Trophoblast cell (in vitro differentiated cells and primary cell): Measurements from ENCODE around the gene MC1R.
A peak's percentile ranks its signal among the peaks of the same experiment; 100 is the strongest.

Experiments
- DNase-seq, 2 donors: peaks; one replicate each; pipeline ENCODE4 v3.0.0-alpha.2; 2016
- H2AFZ ChIP-seq: 2 replicates; pipeline ENCODE4 v1.6.1; 2013; ENCODE audit warnings: low read length, moderate library complexity, mild to moderate bottlenecking; ENCODE audit not compliant: insufficient read depth, poor library complexity
- H2AK5ac ChIP-seq: 2 replicates; pipeline ENCODE4 v1.6.1; 2013; ENCODE audit warnings: mild to moderate bottlenecking, low read length
- H2BK120ac ChIP-seq: 2 replicates; pipeline ENCODE4 v1.6.1; 2013; ENCODE audit warnings: low read length, mild to moderate bottlenecking, moderate library complexity; ENCODE audit not compliant: insufficient read depth, poor library complexity
- H2BK12ac ChIP-seq: 2 replicates; pipeline ENCODE4 v1.6.1; 2013; ENCODE audit warnings: mild to moderate bottlenecking, low read length, moderate library complexity
- H2BK5ac ChIP-seq: 2 replicates; pipeline ENCODE4 v1.6.1; 2013; ENCODE audit warnings: low read length, low read depth, moderate library complexity, mild to moderate bottlenecking; ENCODE audit not compliant: poor library complexity
- H3K14ac ChIP-seq: 2 replicates; pipeline ENCODE4 v1.6.1; 2013; ENCODE audit warnings: mild to moderate bottlenecking, low read length
- H3K18ac ChIP-seq: 2 replicates; pipeline ENCODE4 v1.6.1; 2013; ENCODE audit warnings: mild to moderate bottlenecking, low read length
- H3K23ac ChIP-seq: 2 replicates; pipeline ENCODE4 v1.6.1; 2013; ENCODE audit warnings: low read length
- H3K27ac ChIP-seq: 2 replicates; pipeline ENCODE4 v1.5.1; 2013; ENCODE audit warnings: low read depth, mild to moderate bottlenecking, inconsistent platforms, low read length, moderate library complexity
- H3K27me3 ChIP-seq: 2 replicates; pipeline ENCODE4 v1.6.1; 2013; ENCODE audit warnings: inconsistent platforms, mild to moderate bottlenecking, low read length, moderate library complexity; ENCODE audit not compliant: insufficient read depth
- H3K36me3 ChIP-seq, 2 experiments: 1 replicate in 1 of 2; 2 replicates in 1 of 2; pipeline ENCODE4 v1.6.1; 2013; ENCODE audit warnings: low read length in 2 of 2, mild to moderate bottlenecking in 2 of 2, moderate library complexity in 1 of 2; ENCODE audit not compliant: insufficient read depth in 2 of 2, control insufficient read depth in 1 of 2
- H3K4ac ChIP-seq: 2 replicates; pipeline ENCODE4 v1.6.1; 2013; ENCODE audit warnings: low read depth, mild to moderate bottlenecking, low read length, moderate library complexity
- H3K4me1 ChIP-seq, 2 experiments: 1 replicate in 1 of 2; 2 replicates in 1 of 2; pipeline ENCODE4 v1.6.1; 2013; ENCODE audit warnings: low read length in 2 of 2, mild to moderate bottlenecking in 2 of 2, moderate library complexity in 1 of 2; ENCODE audit not compliant: insufficient read depth in 2 of 2, control insufficient read depth in 1 of 2
- H3K4me2 ChIP-seq: 2 replicates; pipeline ENCODE4 v1.6.1; 2013; ENCODE audit warnings: inconsistent platforms, mild to moderate bottlenecking, low read length, moderate library complexity
- H3K4me3 ChIP-seq: 2 replicates; pipeline ENCODE4 v1.5.1; 2013; ENCODE audit warnings: mild to moderate bottlenecking, low read depth, low read length, inconsistent platforms
- H3K79me1 ChIP-seq: one replicate; pipeline ENCODE4 v1.6.1; 2013; ENCODE audit warnings: low read length
- H3K79me2 ChIP-seq: 2 replicates; pipeline ENCODE4 v1.6.1; 2013; ENCODE audit warnings: low read length, mild to moderate bottlenecking; ENCODE audit not compliant: control insufficient read depth, insufficient read depth, poor library complexity
- H3K9ac ChIP-seq: 2 replicates; pipeline ENCODE4 v1.6.1; 2013; ENCODE audit warnings: mild to moderate bottlenecking, low read length
- H3K9me3 ChIP-seq: 2 replicates; pipeline ENCODE4 v1.6.1; 2013; ENCODE audit warnings: low read depth, mild to moderate bottlenecking, control low read depth, inconsistent platforms, low read length; ENCODE audit not compliant: insufficient read depth
- H4K12ac ChIP-seq: 2 replicates; pipeline ENCODE4 v1.6.1; 2013; ENCODE audit warnings: low read depth, mild to moderate bottlenecking, low read length, moderate library complexity
- H4K8ac ChIP-seq: 2 replicates; pipeline ENCODE4 v1.6.1; 2013; ENCODE audit warnings: low read depth, mild to moderate bottlenecking, low read length, moderate library complexity
- H4K91ac ChIP-seq: one replicate; pipeline ENCODE4 v1.6.1; 2013; ENCODE audit warnings: low read depth, mild to moderate bottlenecking, low read length, moderate library complexity
- WGBS: extraction: QIAGEN DNeasy Blood & Tissue Kit; methylation state at CpG from one replicate; pipeline ENCODE4 v1.1.7; 2013; ENCODE audit warnings: missing lambda C conversion rate; ENCODE audit not compliant: insufficient read length, insufficient coverage; ENCODE audit errors: extremely low coverage; 5-methylcytosine and 5-hydroxymethylcytosine counted together

The MC1R gene

GRCh38 chr16:89922477-89922883, 3.8 kb downstream of the MC1R start:
- Histone ChIP-seq H3K27me3 (peaks cover 3% of the 10 kb centered on the region), H3K9ac (peak overlapping the region; percentile 95), H3K23ac (no peak overlapping the region), H4K8ac (peak overlapping the region; percentile 90), H3K4me1 (peaks cover 41 to 53% of the 10 kb centered on the region in 2 experiments), H3K79me2 (peaks cover 18% of the 10 kb centered on the region), H3K36me3 (peaks cover 2% of the 10 kb centered on the region in 2 experiments), H3K4ac (peak overlapping the region; percentile 71), H3K18ac (peak overlapping the region; percentile 30), H3K4me2 (peak overlapping the region; percentile 83), H4K12ac (peak overlapping the region; percentile 88), H3K27ac (peak overlapping the region; percentile 98), H2BK120ac (peak overlapping the region; percentile 91), H2BK5ac (peak overlapping the region; percentile 78), H2BK12ac (no peak overlapping the region), H2AFZ (peak overlapping the region; percentile 57), H3K9me3 (peaks cover 4% of the 10 kb centered on the region), H3K4me3 (peak overlapping the region; percentile 75), H3K14ac (peak overlapping the region; percentile 93), H3K79me1 (peaks cover 38% of the 10 kb centered on the region), H4K91ac (peak overlapping the region; percentile 92), H2AK5ac (peak overlapping the region; percentile 9)
- peak; percentile 53 to 79 for DNase-seq
- whole genome bisulfite sequencing, result no CpG with 5 or more reads among the region's 31 CpGs

- H3K9ac ChIP-seq, result peak within 1 kb of the TSS; percentile 95
- peak within 1 kb of the TSS; percentile 92 for H4K91ac ChIP-seq
- peaks cover 4% of the 10 kb centered on the region for H3K9me3 ChIP-seq
- peaks cover 15% of the 10 kb centered on the region for H3K79me2 ChIP-seq
- peak within 1 kb of the TSS; percentile 92 for H3K4me3 ChIP-seq
- peaks cover 38 to 47% of the 10 kb centered on the region in 2 experiments for H3K4me1 ChIP-seq
- H2BK120ac ChIP-seq, result peak within 1 kb of the TSS; percentile 91
- peaks cover 33% of the 10 kb centered on the region for H3K79me1 ChIP-seq
- peak within 1 kb of the TSS; percentile 25 for H2AK5ac ChIP-seq
- peak within 1 kb of the TSS; percentile 90 for H4K8ac ChIP-seq
- H3K4me2 ChIP-seq, result peak within 1 kb of the TSS; percentile 93
- DNase-seq, result peak; percentile 62 to 74
- H3K18ac ChIP-seq, result peak within 1 kb of the TSS; percentile 62
- H2AFZ ChIP-seq, result peak within 1 kb of the TSS; percentile 57
- peaks cover 3% of the 10 kb centered on the region for H3K27me3 ChIP-seq
- peak within 1 kb of the TSS; percentile 98 for H3K27ac ChIP-seq
- WGBS, result no CpG with 5 or more reads among the region's 88 CpGs
- peak within 1 kb of the TSS; percentile 71 for H3K4ac ChIP-seq
- peak within 1 kb of the TSS; percentile 78 for H2BK5ac ChIP-seq
- peak within 1 kb of the TSS; percentile 44 for H2BK12ac ChIP-seq
- no peak within 1 kb of the TSS for H3K23ac ChIP-seq
- peak within 1 kb of the TSS; percentile 93 for H3K14ac ChIP-seq
- peak within 1 kb of the TSS; percentile 88 for H4K12ac ChIP-seq
- peaks cover 5 to 7% of the 10 kb centered on the region in 2 experiments for H3K36me3 ChIP-seq
Measured at GRCh38 chr16:89922884-89923639, 4.4 kb downstream of the MC1R start, which contains the start of gene TUBB3. Gene TUBB3, plus strand, starts transcription at chr16:89923342. Its CDS starts 60 bp downstream, at chr16:89923402.

- H3K27me3 ChIP-seq, result peaks cover 3% of the 10 kb centered on the region
- H3K23ac ChIP-seq, result no peak overlapping the region
- peak overlapping the region; percentile 92 for H3K4me3 ChIP-seq
- H2BK120ac ChIP-seq, result no peak overlapping the region
- peaks cover 26% of the 10 kb centered on the region for H3K79me1 ChIP-seq
- no peak overlapping the region for H4K8ac ChIP-seq
- H2AK5ac ChIP-seq, result peak overlapping the region; percentile 25
- H3K18ac ChIP-seq, result peak overlapping the region; percentile 62
- no peak overlapping the region for H2BK12ac ChIP-seq
- no peak overlapping the region for H4K12ac ChIP-seq
- H3K4ac ChIP-seq, result peak overlapping the region; percentile 28
- H3K27ac ChIP-seq, result no peak overlapping the region
- peaks cover 7% of the 10 kb centered on the region in 2 experiments for H3K36me3 ChIP-seq
- peak overlapping the region; percentile 78 for H3K14ac ChIP-seq
- peaks cover 4% of the 10 kb centered on the region for H3K9me3 ChIP-seq
- H3K9ac ChIP-seq, result peak overlapping the region; percentile 76
- peak overlapping the region; percentile 27 for H2BK5ac ChIP-seq
- H2AFZ ChIP-seq, result peak overlapping the region; percentile 9
- H3K4me2 ChIP-seq, result peak overlapping the region; percentile 93
- no peak for DNase-seq
- H3K4me1 ChIP-seq, result peaks cover 31 to 40% of the 10 kb centered on the region in 2 experiments
- peaks cover 13% of the 10 kb centered on the region for H3K79me2 ChIP-seq
- H4K91ac ChIP-seq, result peak overlapping the region; percentile 60
- WGBS, result no CpG with 5 or more reads among the region's 41 CpGs
Measured at GRCh38 chr16:89923640-89924296, 5.1 kb downstream of the MC1R start.

- Histone ChIP-seq H4K91ac (no peak overlapping the region), H3K4me2 (peak overlapping the region; percentile 93), H2BK12ac (no peak overlapping the region), H3K23ac (no peak overlapping the region), H3K79me2 (peaks cover 12% of the 10 kb centered on the region), H3K4ac (no peak overlapping the region), H2AFZ (no peak overlapping the region), H3K18ac (peak overlapping the region; percentile 4), H2BK5ac (no peak overlapping the region), H4K8ac (no peak overlapping the region), H3K27ac (no peak overlapping the region), H3K4me3 (peak overlapping the region; percentile 92), H4K12ac (no peak overlapping the region), H3K9me3 (peaks cover 3% of the 10 kb centered on the region), H2AK5ac (no peak overlapping the region), H3K9ac (no peak overlapping the region), H3K4me1 (peaks cover 28 to 34% of the 10 kb centered on the region in 2 experiments), H3K27me3 (peaks cover 3% of the 10 kb centered on the region), H3K14ac (no peak overlapping the region), H3K36me3 (peaks cover 7 to 10% of the 10 kb centered on the region in 2 experiments), H2BK120ac (no peak overlapping the region), H3K79me1 (peaks cover 24% of the 10 kb centered on the region)
- DNase-seq, result no peak
- WGBS, result no CpG with 5 or more reads among the region's 14 CpGs
Measured at GRCh38 chr16:89924297-89924924, 5.7 kb downstream of the MC1R start.
